UCSD-AML1 (cell line): ENCODE results near the gene IL11RA.
"Not testable (repeated sequence)": the region's sequence is repeated elsewhere in the genome, so short reads cannot be mapped to it uniquely, and the experiment has no call there.

ENCODE experiments used
- DNase-seq: peaks from one replicate; lab custom pipeline; 2025; ENCODE audit not compliant: unreplicated experiment; lab: John Stamatoyannopoulos, UW

IL11RA gene

GRCh38 chr9:34628656-34629490 lies 23.1 kb upstream of the IL11RA start, which contains the start of gene ARID3C:
TSS of gene ARID3C (minus strand) at chr9:34629066. CDS start at chr9:34628014, 1,052 bp downstream.
- DNase-seq: no peak

- no peak for DNase-seq
These were observed 22.5 kb upstream of the IL11RA start for GRCh38 chr9:34629491-34629808.

DNA sequence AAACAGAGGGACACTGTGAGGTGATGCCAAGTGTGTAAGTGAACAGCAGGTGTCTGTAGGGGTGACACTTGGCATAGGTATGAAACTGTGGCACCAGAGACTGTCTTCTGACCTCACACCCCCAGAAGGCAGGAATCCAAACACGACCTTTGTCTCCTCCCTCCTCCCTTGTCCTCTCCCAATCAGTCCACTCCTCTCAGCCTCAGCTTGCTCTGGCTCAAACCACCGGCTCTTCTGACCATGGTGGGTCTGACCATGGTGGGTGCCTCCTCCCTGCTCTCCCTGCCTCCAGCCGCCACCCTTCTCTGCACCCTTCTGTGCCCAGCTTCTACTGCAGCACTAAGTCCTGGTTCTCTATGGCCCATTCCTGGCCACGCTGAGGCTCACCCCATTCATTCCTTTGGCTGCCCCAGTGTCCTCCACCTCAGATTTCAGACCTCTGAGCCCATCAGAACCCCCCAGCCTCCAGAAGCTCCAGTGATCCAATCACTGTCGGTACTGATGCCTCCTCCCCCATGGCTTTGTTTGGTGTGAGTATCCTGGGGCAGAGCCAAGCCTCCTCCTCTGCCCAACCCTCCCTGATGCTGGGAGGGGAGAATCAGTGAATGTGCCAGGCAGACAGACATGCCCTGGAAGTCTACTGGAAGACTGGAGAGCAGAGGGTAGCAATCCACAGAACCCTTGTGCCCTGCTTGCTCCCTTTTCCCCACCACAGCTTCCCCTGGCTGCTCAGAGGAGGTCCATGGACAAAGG lies 21.4 kb upstream of the IL11RA start:
- DNase-seq: no peak

GRCh38 chr9:34633166-34633565 lies 18.8 kb upstream of the IL11RA start:
- no peak for DNase-seq

DNA sequence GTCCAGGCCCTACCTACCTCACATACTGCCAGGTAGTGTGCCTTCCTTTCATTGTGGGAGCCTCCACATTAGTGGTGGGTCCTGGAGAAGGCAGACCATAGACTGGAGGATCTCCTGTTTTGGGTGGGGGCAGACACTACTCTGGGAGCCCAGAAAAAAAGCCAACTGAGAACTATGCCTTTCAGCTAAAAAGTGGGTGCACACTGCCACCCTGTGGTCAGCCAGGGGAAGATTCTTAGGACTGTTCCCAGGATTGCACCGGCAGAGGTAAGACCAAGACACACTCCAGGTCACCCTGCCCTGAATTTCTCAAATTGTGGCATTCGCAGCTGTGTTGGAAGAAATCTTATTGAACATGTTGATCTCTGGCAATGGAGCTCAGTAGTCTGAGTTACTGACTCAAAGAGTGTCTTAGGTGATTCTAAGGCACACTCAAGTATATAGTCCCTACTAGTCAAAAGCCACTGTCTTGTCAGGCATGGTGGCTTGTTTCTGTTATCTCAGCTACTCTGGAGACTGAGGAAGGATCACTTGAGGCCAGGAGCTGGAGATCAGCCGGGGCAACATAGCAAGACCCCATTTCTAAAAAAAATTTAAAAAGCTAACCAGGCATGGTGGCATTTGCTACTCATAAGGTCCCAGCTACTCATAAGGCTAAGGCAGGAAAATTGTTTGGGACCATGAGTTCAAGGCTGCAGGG lies 18.0 kb upstream of the IL11RA start:
- peak; percentile 60 for DNase-seq

- DNase-seq: no peak
These were observed 17.3 kb upstream of the IL11RA start for GRCh38 chr9:34634551-34635248.

DNA sequence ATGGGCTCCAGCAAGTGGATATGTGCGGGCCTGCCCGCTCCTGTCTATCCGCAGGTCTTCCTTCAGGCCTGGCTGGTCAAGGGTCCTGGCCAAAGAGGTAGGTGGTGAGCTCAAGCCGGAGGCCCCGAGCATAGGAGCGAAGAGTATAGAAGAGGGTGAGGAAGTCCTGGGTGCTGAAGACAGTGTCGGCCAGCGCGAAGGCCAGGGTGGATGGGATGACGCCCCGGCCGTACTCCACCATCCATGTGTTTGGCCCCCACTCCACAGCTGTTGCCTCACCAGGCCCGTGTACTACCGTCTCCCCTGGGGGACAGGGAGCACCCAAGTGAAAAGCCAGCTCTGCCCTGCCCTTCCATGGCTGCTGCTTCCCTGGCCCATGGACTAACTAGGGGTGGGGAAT lies 16.4 kb upstream of the IL11RA start:
- DNase-seq: no peak

GRCh38 chr9:34636791-34637355 lies 15.1 kb upstream of the IL11RA start:
- no peak for DNase-seq

DNA sequence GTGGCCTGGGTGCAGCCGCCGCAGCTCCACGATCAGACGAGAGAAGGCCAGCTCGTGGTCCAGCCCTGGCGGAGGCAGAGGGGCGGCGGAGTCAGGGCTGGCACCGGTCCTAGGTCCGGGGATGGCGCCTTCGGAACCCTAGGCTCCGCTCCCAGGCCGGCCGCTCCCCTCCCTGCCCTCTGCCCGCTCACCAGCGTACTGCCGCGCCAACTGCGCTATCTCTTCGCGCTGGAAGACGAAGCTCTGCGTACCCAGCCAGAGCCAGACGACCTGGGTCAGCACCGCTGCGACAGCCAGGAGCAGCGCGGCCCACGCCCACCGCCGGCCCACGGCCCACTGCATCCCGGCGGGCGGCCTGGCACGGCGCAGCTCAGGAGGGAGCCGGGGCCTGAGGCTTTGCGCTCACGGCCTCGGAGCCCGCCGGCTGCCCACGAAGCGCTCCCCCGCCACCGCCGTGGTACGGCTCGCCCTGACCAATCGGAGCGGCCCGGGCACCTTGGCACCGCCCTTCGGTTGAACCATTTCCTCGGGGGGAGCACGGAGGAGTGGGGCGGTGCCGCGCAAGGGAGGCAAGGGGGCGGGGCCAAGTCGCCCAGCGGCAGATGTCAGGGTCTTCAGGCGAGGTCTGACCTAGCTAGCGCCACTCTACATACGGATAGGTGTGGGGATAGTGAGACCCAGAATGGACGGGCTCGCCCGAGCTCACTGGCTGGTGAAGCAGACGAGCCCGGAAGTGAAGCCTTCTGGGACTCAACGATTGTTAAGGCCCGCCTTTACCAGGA lies 14.4 kb upstream of the IL11RA start, which contains the start of gene SIGMAR1:
Gene SIGMAR1, minus strand, starts transcription at position 432 of the 782 bp plus-strand sequence. Its CDS starts 90 bp downstream, at position 342.
- DNase-seq: peak; percentile 94

- DNase-seq: no peak
These were observed 13.9 kb upstream of the IL11RA start for GRCh38 chr9:34638138-34638445.

GRCh38 chr9:34639322-34639721 lies 12.7 kb upstream of the IL11RA start:
- DNase-seq: not testable (repeated sequence)

DNA sequence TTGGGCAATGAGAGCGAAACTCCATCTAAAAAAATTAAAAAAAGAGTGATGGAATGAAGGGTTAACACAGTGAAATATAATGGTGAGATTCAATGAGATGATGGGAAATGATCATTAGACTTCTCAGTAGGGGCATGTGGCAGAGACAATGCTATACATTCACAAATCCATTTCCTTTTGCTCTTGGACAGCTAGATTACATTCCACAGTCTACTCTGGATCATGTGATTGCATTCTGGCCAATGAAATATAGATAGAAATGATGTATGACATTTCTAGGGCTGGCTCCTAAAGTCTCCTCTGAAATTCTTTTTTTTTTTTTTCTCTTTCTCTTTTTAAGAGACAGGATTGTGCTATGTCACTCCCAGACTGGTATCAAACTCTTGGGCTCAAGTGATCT lies 9.3 kb upstream of the IL11RA start:
- DNase-seq: no peak

DNA sequence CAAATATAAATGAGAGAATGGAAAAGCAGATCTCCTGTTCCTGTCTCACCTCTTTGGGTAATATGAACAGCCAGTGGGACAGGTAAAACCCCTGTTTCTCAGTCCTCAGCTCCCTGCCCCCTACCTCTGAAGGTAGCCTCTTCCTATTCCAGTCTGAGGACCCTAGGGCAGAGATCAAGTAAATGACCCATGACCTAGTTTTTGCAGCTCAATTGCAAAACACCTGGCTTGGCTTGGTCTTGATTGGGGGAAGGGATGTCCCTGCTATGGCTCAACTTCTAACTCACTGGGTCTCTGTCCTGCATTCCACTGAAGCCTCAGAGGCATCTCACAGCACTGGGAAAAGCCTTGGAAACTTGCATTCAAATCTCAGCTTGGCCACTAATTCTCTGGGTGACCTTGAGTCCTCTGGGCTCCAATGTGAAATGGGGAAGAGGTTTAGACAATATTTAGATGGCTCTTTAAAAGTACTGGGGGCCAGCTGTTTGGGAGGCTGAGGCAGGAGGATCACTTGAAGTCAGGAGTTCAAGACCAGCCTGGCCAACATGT lies 7.1 kb upstream of the IL11RA start:
- DNase-seq: no peak

DNA sequence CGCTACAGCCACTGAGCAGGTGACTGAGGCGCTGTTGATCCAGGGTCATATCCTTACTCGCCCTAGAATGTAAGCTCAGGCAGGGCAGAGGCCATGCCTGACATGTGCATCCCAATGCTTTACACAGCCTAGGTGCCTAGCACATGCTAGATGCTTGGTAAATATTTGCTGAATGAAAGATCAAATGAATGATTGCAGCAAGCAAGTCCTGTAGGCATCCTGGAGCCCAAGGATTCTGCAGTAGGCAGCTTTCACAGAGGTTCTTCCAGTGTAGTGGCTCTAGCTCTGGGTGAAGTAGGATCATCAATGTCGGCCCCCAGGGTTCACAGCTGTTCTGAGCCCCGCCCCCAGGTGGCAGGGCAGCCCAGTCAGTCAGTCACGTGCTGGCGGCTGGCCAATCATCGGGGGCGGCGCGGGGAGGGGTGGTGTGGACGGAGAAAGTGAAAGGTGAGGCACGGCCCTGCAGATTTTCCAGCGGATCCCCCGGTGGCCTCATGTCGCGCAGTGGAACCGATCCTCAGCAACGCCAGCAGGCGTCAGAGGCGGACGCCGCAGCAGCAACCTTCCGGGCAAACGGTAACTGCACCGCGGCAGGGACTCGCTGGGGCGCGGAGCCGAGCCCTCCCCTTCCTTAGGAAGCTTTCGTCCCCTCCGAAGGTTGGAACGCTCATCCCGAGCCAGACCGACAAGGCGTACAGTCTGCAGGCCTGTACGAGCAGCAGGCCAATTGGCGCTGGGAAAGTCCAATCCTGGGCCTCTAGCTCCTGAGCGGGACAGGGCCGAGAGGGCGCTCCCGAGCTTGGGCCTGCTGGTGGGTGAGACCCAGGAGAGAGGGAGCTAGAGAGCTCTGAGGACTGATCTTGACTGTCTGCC lies 5.5 kb upstream of the IL11RA start, which contains the start of gene GALT:
Gene GALT, plus strand, starts transcription at position 465 of the 873 bp plus-strand sequence. Its CDS starts 30 bp downstream, at position 495.
- DNase-seq: peak; percentile 92

DNA sequence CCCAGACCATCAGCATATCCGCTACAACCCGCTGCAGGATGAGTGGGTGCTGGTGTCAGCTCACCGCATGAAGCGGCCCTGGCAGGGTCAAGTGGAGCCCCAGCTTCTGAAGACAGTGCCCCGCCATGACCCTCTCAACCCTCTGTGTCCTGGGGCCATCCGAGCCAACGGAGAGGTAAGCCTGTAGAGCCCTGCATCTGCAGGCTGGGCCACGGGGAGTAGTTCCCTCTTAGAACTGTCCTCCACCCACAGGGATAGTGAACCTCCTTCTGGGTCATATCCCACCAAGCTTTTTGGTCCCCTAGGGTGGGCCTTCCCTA lies 4.9 kb upstream of the IL11RA start:
- no peak for DNase-seq

GRCh38 chr9:34647651-34648050 lies 4.3 kb upstream of the IL11RA start:
- DNase-seq: no peak

GRCh38 chr9:34648673-34649072 lies 3.3 kb upstream of the IL11RA start:
- no peak for DNase-seq

- DNase-seq: no peak
These were observed 1.2 kb upstream of the IL11RA start for GRCh38 chr9:34650816-34651215.

- DNase-seq: no peak
These were observed 664 bp upstream of the IL11RA start for GRCh38 chr9:34651321-34651720.
